Right ventricle myocardium superior (tissue), 1 donor: ENCODE results near the gene CNGA1. TPM values are rescaled to one million over a fixed set of nuclear protein-coding genes. Genes with fewer than 3 reads are reported as not detected.
"Not testable (repeated sequence)": the region's sequence is repeated elsewhere in the genome, so short reads cannot be mapped to it uniquely, and the experiment has no call there.

Source experiments
- ATAC-seq: fragments of 200-7000 bp; cut with Tn5 transposase; one replicate; pipeline ENCODE4 v1.9.1; 2020; ENCODE audit warnings: mild to moderate bottlenecking; ENCODE audit not compliant: poor library complexity
- DNase-seq: peaks from one replicate; pipeline ENCODE4 v3.0.0-alpha.2; 2020
- intact Hi-C: fragments of 100-400 bp; cut with DNase I; formaldehyde crosslinking; loops from one replicate; pipeline ENCODE4 v1.11.2; 2022
- total RNA-seq: library from RNA; stranded (reverse); fragmentation: NEBNext Ultra II Directional; extraction: Animal tissue kit (Norgen Biotek cat#: 25700); gene quantifications from one replicate; pipeline ENCODE4 v1.2.1, GENCODE V29; 2021
- donor health status: DM: no; HTN: yes; CAD: no; lungs with severe emphysema.

CNGA1 gene
- total RNA-seq, 1 donor from 2014 or later: 0.24 TPM

GRCh38 chr4:48032721-48033120 lies 16.2 kb upstream of the CNGA1 start:
- DNase-seq (no peak), ATAC-seq (no peak)
- intact Hi-C loops: no loop called here

- no peak for DNase-seq
These were observed 15.5 kb upstream of the CNGA1 start for GRCh38 chr4:48031802-48032525.

GRCh38 chr4:48030470-48030869 lies 14.0 kb upstream of the CNGA1 start:
- intact Hi-C loops: no loop called here
- ATAC-seq: no peak
- no peak for DNase-seq

More at GRCh38 chr4:48031802-48032525, 15.5 kb upstream of the CNGA1 start:
- intact Hi-C loops: no loop called here
- ATAC-seq: peak; percentile 98

GRCh38 chr4:48028696-48029095 lies 12.2 kb upstream of the CNGA1 start:
- ATAC-seq (no peak), DNase-seq (no peak)
- intact Hi-C loops: no loop called here

- no peak for DNase-seq
- ATAC-seq: no peak
- intact Hi-C loops: no loop called here
These were observed 11.2 kb upstream of the CNGA1 start for GRCh38 chr4:48027653-48028052.

- DNase-seq: no peak
- intact Hi-C loops: no loop called here
- ATAC-seq: peak; percentile 34
These were observed 8.5 kb upstream of the CNGA1 start for GRCh38 chr4:48025005-48025404.

GRCh38 chr4:48024522-48024921 lies 8.0 kb upstream of the CNGA1 start:
- intact Hi-C loops: no loop called here
- ATAC-seq: no peak
- no peak for DNase-seq

- no peak for DNase-seq
- intact Hi-C loops: no loop called here
- no peak for ATAC-seq
These were observed 5.8 kb upstream of the CNGA1 start for GRCh38 chr4:48022192-48022799.

GRCh38 chr4:48021100-48021499 lies 4.6 kb upstream of the CNGA1 start:
- no peak for DNase-seq
- ATAC-seq: no peak
- intact Hi-C loops: no loop called here

GRCh38 chr4:48018112-48018511 lies 1.6 kb upstream of the CNGA1 start:
- ATAC-seq (no peak), DNase-seq (no peak)
- intact Hi-C loops: no loop called here

GRCh38 chr4:48017108-48017571 lies 659 bp upstream of the CNGA1 start:
- DNase-seq: peak; percentile 42
- ATAC-seq: peak; percentile 34
- intact Hi-C loops: no loop called here

- ATAC-seq: no peak
- intact Hi-C loops: no loop called here
- no peak for DNase-seq
These were observed 803 bp downstream of the CNGA1 start for GRCh38 chr4:48015678-48016077.

GRCh38 chr4:48015216-48015615 lies 1.3 kb downstream of the CNGA1 start:
- intact Hi-C loops: no loop called here
- ATAC-seq (no peak), DNase-seq (no peak)

GRCh38 chr4:48012824-48013223 lies 3.7 kb downstream of the CNGA1 start:
- ATAC-seq (no peak), DNase-seq (no peak)
- intact Hi-C loops: loop anchor here (5.0 kb wide), 1 partner anchor 74 kb away; no protein-coding TSS in a partner anchor

GRCh38 chr4:48011722-48012121 lies 4.8 kb downstream of the CNGA1 start:
- DNase-seq (no peak), ATAC-seq (no peak)
- intact Hi-C loops: loop anchor here (5.0 kb wide), 1 partner anchor 76 kb away; no protein-coding TSS in a partner anchor

GRCh38 chr4:48010906-48011305 lies 5.6 kb downstream of the CNGA1 start:
- not testable (repeated sequence) for ATAC-seq, DNase-seq
- intact Hi-C loops: loop anchor here (5.0 kb wide), 1 partner anchor 76 kb away; no protein-coding TSS in a partner anchor

- intact Hi-C loops: no loop called here
- DNase-seq: no peak
These were observed 8.4 kb downstream of the CNGA1 start for GRCh38 chr4:48008021-48008596.

GRCh38 chr4:48005781-48006180 lies 10.7 kb downstream of the CNGA1 start:
- ATAC-seq (no peak), DNase-seq (no peak)
- intact Hi-C loops: no loop called here

More at GRCh38 chr4:48008021-48008596, 8.4 kb downstream of the CNGA1 start:
- ATAC-seq: no peak

- ATAC-seq, intact Hi-C loops: not testable (repeated sequence)
- peak; percentile 59 for DNase-seq
These were observed 12.9 kb downstream of the CNGA1 start for GRCh38 chr4:48003568-48003967.

- DNase-seq (no peak), ATAC-seq (no peak)
- intact Hi-C loops: no loop called here
These were observed 14.2 kb downstream of the CNGA1 start for GRCh38 chr4:48002267-48002666.
